ENCODE measurements around the gene PCARE. TPM values are rescaled to one million over a fixed set of nuclear protein-coding genes. Genes with fewer than 3 reads are reported as not detected.
A peak's percentile ranks its signal among the peaks of the same experiment; 100 is the strongest.

The PCARE gene
- polyA plus RNA-seq, 6 donors from 2014 or later, result not detected

- H3K4me3 Mint-ChIP-seq, result no peak overlapping the region
- H3K4me1 Mint-ChIP-seq, result no peaks in the 10 kb centered on the region
- H3K27ac Mint-ChIP-seq, result no peak overlapping the region
- DNase-seq, result no peak
- H3K36me3 Mint-ChIP-seq, result no peaks in the 10 kb centered on the region
- H3K9me3 Mint-ChIP-seq, result peaks cover 0 to 3% (median 0%) of the 10 kb centered on the region in 7 donors
- ATAC-seq (ENCODE audit: low read depth in 2 of 2), result no peak
- H3K27me3 Mint-ChIP-seq, result no peaks in the 10 kb centered on the region
Observed at GRCh38 chr2:29033172-29033571, 41.2 kb downstream of the PCARE start.

GRCh38 chr2:29032189-29032588, 42.1 kb downstream of the PCARE start:
- no peaks in the 10 kb centered on the region for H3K4me1 Mint-ChIP-seq
- no peak overlapping the region for H3K4me3 Mint-ChIP-seq
- H3K36me3 Mint-ChIP-seq, result no peaks in the 10 kb centered on the region
- peaks cover 0 to 3% (median 0%) of the 10 kb centered on the region in 7 donors for H3K9me3 Mint-ChIP-seq
- DNase-seq, result no peak
- peaks cover 0 to 5% (median 0%) of the 10 kb centered on the region in 3 donors for H3K27me3 Mint-ChIP-seq
- no peak for ATAC-seq (ENCODE audit: low read depth in 2 of 2)
- H3K27ac Mint-ChIP-seq, result no peak overlapping the region

DNA sequence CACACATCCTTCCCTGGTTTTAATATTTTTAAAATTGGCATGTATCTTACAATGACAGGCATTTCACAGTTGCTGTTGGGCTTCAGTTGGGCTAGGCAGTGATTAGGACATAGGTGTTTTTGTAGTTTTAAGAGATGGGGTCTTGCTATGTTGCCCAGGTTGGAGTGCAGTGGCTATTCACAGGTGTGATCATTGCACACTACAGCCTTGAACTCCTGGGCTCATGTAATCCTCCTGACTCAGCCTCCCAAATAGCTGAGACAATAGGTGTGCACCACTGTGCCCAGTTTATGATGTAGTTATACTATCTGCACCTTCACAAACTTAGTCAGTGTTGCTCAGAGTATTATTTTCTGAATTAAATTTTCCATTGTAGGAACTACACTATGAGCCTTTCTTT, 43.3 kb downstream of the PCARE start:
- H3K27me3 Mint-ChIP-seq, result peaks cover 0 to 6% (median 3%) of the 10 kb centered on the region in 3 donors
- H3K36me3 Mint-ChIP-seq, result no peaks in the 10 kb centered on the region
- H3K9me3 Mint-ChIP-seq, result peaks cover 0 to 3% (median 0%) of the 10 kb centered on the region in 7 donors
- no peak overlapping the region for H3K4me3 Mint-ChIP-seq
- no peaks in the 10 kb centered on the region for H3K4me1 Mint-ChIP-seq
- ATAC-seq (ENCODE audit: low read depth in 2 of 2) (no peak), DNase-seq (no peak)
- H3K27ac Mint-ChIP-seq, result no peak overlapping the region

DNA sequence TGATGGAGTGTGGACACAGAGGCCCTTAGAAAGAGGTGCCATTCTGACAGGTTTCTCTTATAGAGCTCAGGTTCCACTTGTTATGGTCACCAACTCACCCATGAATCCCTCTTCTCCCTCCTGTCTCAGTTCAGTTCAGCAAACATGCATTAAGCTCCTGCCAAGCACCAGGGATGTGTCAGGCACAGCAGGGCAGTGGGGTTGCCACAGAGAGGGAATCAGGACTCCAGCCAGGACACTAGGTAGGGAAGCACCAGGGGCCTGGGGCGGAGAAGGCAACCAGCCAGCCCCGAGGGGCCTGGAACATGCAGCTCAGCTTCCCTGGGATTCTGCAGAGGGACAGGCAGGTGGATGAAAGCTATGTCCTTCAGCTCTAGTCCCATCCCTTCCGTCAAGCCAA, 48.6 kb downstream of the PCARE start:
- no peak for ATAC-seq (ENCODE audit: low read depth in 2 of 2)
- DNase-seq, result no peak
- H3K4me1 Mint-ChIP-seq, result no peaks in the 10 kb centered on the region
- no peak overlapping the region for H3K4me3 Mint-ChIP-seq
- no peaks in the 10 kb centered on the region for H3K9me3 Mint-ChIP-seq
- no peaks in the 10 kb centered on the region for H3K36me3 Mint-ChIP-seq
- no peak overlapping the region for H3K27ac Mint-ChIP-seq
- peaks cover 6 to 8% (median 6%) of the 10 kb centered on the region in 3 donors for H3K27me3 Mint-ChIP-seq

DNA sequence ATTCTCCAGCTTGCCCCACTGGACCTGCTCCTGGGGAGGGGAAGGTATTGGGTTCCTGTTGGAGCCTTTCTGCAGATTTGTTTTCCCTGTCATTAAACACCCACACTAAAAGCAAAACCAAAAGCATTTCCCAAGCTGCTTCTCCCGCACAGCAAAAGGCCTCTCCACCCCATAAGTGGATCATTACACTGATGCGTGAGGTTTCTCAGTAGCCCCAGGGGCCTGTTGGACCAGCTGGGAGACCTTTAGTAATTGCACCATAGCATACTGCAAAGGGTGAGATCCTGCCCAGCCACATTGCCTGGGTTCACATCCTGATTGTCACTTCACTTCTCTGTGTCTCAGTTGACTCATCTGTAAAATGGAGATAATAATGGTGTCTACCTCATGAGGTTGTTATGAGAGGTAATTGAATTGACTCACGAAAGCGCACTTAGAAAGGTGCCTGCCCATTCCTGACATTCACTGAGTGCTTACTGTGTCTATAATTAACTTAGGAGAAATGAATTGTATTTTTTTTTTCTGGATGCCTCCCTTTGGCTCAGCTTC, 49.4 kb downstream of the PCARE start:
- H3K9me3 Mint-ChIP-seq, result no peaks in the 10 kb centered on the region
- H3K36me3 Mint-ChIP-seq, result no peaks in the 10 kb centered on the region
- H3K27ac Mint-ChIP-seq, result no peak overlapping the region

GRCh38 chr2:29023188-29023587, 51.1 kb downstream of the PCARE start:
- Mint-ChIP-seq H3K4me3 (no peak overlapping the region), H3K4me1 (no peaks in the 10 kb centered on the region), H3K27ac (no peak overlapping the region), H3K27me3 (peaks cover 6 to 19% (median 16%) of the 10 kb centered on the region in 3 donors), H3K9me3 (no peaks in the 10 kb centered on the region), H3K36me3 (no peaks in the 10 kb centered on the region)
- DNase-seq (no peak), ATAC-seq (ENCODE audit: low read depth in 2 of 2) (no peak)

More for the DNA sequence above, 49.4 kb downstream of the PCARE start:
- H3K4me1 Mint-ChIP-seq, result no peaks in the 10 kb centered on the region
- no peak for ATAC-seq (ENCODE audit: low read depth in 2 of 2)
- no peak overlapping the region for H3K4me3 Mint-ChIP-seq
- no peak for DNase-seq
- peaks cover 6 to 15% (median 11%) of the 10 kb centered on the region in 3 donors for H3K27me3 Mint-ChIP-seq

- no peaks in the 10 kb centered on the region for H3K36me3 Mint-ChIP-seq
Observed at GRCh38 chr2:29022679-29023078, 51.6 kb downstream of the PCARE start.

DNA sequence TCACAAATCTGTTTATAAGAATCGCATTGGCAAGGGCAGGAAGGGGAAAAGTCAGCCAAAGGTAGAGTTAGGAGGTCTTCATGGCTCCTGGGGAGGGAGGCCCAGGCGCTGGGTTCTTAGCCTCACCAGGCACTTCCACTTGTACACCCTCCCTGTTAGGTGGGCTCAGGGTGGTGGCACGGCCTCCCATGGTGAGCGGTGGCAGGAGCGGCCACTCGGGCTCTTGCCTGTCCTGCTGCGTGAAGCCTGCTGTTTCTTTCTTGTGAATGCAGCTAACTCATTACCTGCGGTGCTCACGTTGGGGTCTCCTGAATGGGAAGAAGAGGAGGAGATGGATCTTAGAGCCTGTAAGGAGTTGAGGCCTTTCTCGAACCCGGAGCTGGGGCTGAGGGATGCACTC, 52.4 kb downstream of the PCARE start:
- H3K4me3 Mint-ChIP-seq, result peak overlapping the region in 1 of 8 donors; percentile 47
- no peaks in the 10 kb centered on the region for H3K9me3 Mint-ChIP-seq
- no peaks in the 10 kb centered on the region for H3K36me3 Mint-ChIP-seq
- H3K27ac Mint-ChIP-seq, result no peak overlapping the region
- DNase-seq (no peak), ATAC-seq (ENCODE audit: low read depth in 2 of 2) (no peak)
- peaks cover 1 to 2% (median 1%) of the 10 kb centered on the region in 3 donors for H3K4me1 Mint-ChIP-seq
- H3K27me3 Mint-ChIP-seq, result peaks cover 6 to 19% (median 10%) of the 10 kb centered on the region in 3 donors

More at GRCh38 chr2:29022679-29023078, 51.6 kb downstream of the PCARE start:
- Mint-ChIP-seq H3K27ac (no peak overlapping the region), H3K27me3 (peaks cover 6 to 19% (median 16%) of the 10 kb centered on the region in 3 donors), H3K4me3 (no peak overlapping the region), H3K4me1 (no peaks in the 10 kb centered on the region), H3K9me3 (no peaks in the 10 kb centered on the region)
- DNase-seq (no peak), ATAC-seq (ENCODE audit: low read depth in 2 of 2) (no peak)

DNA sequence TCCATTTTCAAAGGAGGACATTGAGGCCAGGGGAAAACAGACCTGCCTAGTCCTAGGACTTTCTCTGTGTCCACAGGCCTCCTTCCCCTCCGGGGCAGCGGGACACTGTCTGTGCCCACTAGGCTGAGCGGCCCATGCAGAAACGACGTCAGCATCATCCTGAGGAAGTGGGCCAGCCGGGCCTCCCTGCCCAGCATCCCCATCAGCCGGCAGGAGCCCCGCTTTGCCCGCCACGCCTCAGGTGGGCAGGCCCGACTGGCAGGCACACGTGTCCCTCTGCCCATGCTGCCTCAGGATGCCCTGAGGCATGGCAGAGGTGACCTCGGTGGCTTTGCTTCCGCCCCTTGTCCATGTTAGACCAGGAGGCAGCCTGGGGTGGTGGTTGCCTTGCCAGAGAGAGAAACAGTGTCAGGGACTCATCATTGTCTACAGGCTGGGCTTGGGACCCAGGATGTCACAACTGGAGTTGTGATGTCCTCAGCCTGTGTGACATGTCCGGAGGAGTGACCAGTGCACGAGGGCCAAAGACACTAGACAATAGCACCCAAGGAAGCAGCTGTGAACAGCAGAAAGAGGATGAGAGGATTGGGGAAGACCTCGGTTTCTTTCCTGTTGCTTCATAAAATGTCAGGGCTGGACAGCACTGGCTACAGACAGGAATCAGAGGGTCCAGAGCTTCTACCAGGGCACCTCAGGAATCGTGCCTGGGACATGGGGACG, 56.4 kb downstream of the PCARE start:
- H3K27me3 Mint-ChIP-seq, result peaks cover 0 to 19% (median 10%) of the 10 kb centered on the region in 3 donors
- peak overlapping the region in 1 of 6 donors; percentile 86 for H3K27ac Mint-ChIP-seq
- no peaks in the 10 kb centered on the region for H3K9me3 Mint-ChIP-seq
- no peak overlapping the region for H3K4me3 Mint-ChIP-seq
- H3K36me3 Mint-ChIP-seq, result no peaks in the 10 kb centered on the region
- peaks cover 25 to 28% (median 26%) of the 10 kb centered on the region in 3 donors for H3K4me1 Mint-ChIP-seq
- ATAC-seq (ENCODE audit: low read depth in 2 of 2), result no peak
- DNase-seq, result no peak

DNA sequence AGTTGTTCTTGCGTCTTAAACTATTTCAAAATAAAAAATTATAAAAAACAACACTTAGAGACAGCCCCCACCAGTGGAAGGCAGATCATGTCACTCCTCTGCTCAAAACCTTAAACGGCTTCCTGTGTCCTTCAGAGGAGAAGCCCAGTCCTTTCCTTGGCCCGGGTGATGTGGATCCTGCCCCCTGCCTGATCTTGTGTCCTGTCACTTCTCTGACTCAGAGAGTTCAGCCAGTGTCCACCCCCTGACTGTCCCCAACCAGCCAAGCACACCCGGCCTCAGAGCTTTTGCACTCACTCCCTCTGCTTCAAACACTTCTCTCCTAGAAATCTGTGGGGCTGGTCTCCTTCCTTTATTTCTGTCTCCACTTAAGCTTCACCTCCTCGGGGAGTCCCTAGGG, 57.8 kb downstream of the PCARE start:
- H3K27me3 Mint-ChIP-seq, result peaks cover 4 to 15% (median 12%) of the 10 kb centered on the region in 3 donors
- ATAC-seq (ENCODE audit: low read depth in 2 of 2), result no peak
- no peaks in the 10 kb centered on the region for H3K9me3 Mint-ChIP-seq
- peaks cover 30 to 34% (median 31%) of the 10 kb centered on the region in 3 donors for H3K4me1 Mint-ChIP-seq
- H3K27ac Mint-ChIP-seq, result peak overlapping the region in 1 of 6 donors; percentile 49
- no peak for DNase-seq
- H3K4me3 Mint-ChIP-seq, result peak overlapping the region in 1 of 8 donors; percentile 4
- H3K36me3 Mint-ChIP-seq, result no peaks in the 10 kb centered on the region

GRCh38 chr2:29015701-29016470, 58.4 kb downstream of the PCARE start:
- peak overlapping the region in 4 of 6 donors; percentile 1 to 80 (median 12) for H3K27ac Mint-ChIP-seq
- no peaks in the 10 kb centered on the region for H3K9me3 Mint-ChIP-seq
- peaks cover 35 to 40% (median 37%) of the 10 kb centered on the region in 3 donors for H3K4me1 Mint-ChIP-seq
- DNase-seq (no peak), ATAC-seq (ENCODE audit: low read depth in 2 of 2) (no peak)
- peaks cover 7 to 21% (median 10%) of the 10 kb centered on the region in 3 donors for H3K27me3 Mint-ChIP-seq
- H3K36me3 Mint-ChIP-seq, result no peaks in the 10 kb centered on the region
- H3K4me3 Mint-ChIP-seq, result peak overlapping the region in 6 of 8 donors; percentile 7 to 69 (median 43)

- no peaks in the 10 kb centered on the region for H3K9me3 Mint-ChIP-seq
- peak; percentile 35 for DNase-seq
- peak overlapping the region in 7 of 8 donors; percentile 50 to 83 (median 69) for H3K4me3 Mint-ChIP-seq
- peaks cover 37 to 46% (median 43%) of the 10 kb centered on the region in 3 donors for H3K4me1 Mint-ChIP-seq
- ATAC-seq (ENCODE audit: low read depth in 2 of 2), result peak; percentile 45 to 54
- H3K27ac Mint-ChIP-seq, result peak overlapping the region; percentile 40 to 96 (median 88)
- H3K27me3 Mint-ChIP-seq, result peaks cover 3 to 22% (median 7%) of the 10 kb centered on the region in 3 donors
- H3K36me3 Mint-ChIP-seq, result no peaks in the 10 kb centered on the region
Observed at GRCh38 chr2:29014811-29015421, 59.4 kb downstream of the PCARE start.

DNA sequence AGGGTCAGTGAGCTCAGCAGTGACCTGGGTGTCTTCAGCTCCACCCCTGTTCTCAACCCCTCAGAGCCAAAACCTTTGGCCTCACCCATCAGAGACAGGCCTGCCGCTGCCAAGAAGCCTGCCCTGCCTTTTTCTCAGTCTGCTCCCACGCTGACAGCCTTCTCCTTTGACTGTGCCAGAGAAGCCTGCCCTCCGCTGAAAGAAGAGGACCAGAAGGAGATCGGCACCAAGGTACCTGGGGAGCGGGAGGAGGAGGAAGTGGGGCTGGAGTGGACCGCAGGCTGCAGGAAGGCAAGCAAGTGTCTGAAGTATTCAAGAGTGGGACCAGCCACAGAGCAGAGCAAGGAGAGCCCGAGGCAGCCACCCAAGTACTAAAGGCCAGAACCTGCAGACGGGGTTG, 60.0 kb downstream of the PCARE start:
- DNase-seq (no peak), ATAC-seq (ENCODE audit: low read depth in 2 of 2) (no peak)
- peak overlapping the region in 7 of 8 donors; percentile 50 to 83 (median 69) for H3K4me3 Mint-ChIP-seq
- peaks cover 0 to 17% (median 7%) of the 10 kb centered on the region in 3 donors for H3K27me3 Mint-ChIP-seq
- H3K27ac Mint-ChIP-seq, result peak overlapping the region; percentile 63 to 96 (median 88)
- H3K4me1 Mint-ChIP-seq, result peaks cover 37 to 46% (median 43%) of the 10 kb centered on the region in 3 donors
- no peaks in the 10 kb centered on the region for H3K9me3 Mint-ChIP-seq
- H3K36me3 Mint-ChIP-seq, result no peaks in the 10 kb centered on the region
